Activated naive CD4-positive, alpha-beta T cell treated with anti-CD3 and anti-CD28 coated beads, Interleukin-2, amount 10 ng/mL, durations not matched to agents 5 hours and 36 hours (primary cell): ENCODE results near the gene SLC30A7. TPM values are rescaled to one million over a fixed set of nuclear protein-coding genes. Genes with fewer than 3 reads are reported as not detected.

Experiments
- total RNA-seq, 2 experiments: library from RNA; stranded (reverse); gene quantifications; one replicate each; pipeline ENCODE4 v1.2.3, GENCODE V29; 2021

The SLC30A7 gene
- 10 to 100 TPM; 36.5 to 39.2 TPM for total RNA-seq

GRCh38 chr1:100895540-100896480 lies at the start of gene SLC30A7:
Gene SLC30A7 (plus strand): TSS chr1:100896090. CDS start chr1:100896263, 173 bp downstream.

GRCh38 chr1:100894603-100895539 lies 1.0 kb upstream of the SLC30A7 start, which contains the start of gene EXTL2:
Gene EXTL2 (minus strand): TSS chr1:100894842. CDS start chr1:100888757, 6,085 bp downstream.

GRCh38 chr1:101025657-101026429 lies 130.0 kb downstream of the SLC30A7 start, which contains the start of gene DPH5:
Gene DPH5 (minus strand): TSS chr1:101025784. CDS start chr1:101025443, 341 bp downstream.

Other genes with a start within 250 kb of the SLC30A7 start
- gene VCAM1, start 176.3 kb upstream of the SLC30A7 start, total RNA-seq = under 1 TPM; 0.07 to 0.08 TPM
- 1 to 10 TPM; 1.3 to 1.9 TPM for gene EXTL2, start 1.2 kb upstream of the SLC30A7 start, total RNA-seq
- 10 to 100 TPM; 50.3 to 57.2 TPM for gene DPH5, start 129.7 kb downstream of the SLC30A7 start, total RNA-seq